Ectodermal cell (in vitro differentiated cells): ENCODE results near the gene FBXL15.
A peak's percentile ranks its signal among the peaks of the same experiment; 100 is the strongest.
"Not testable (repeated sequence)": the region's sequence is repeated elsewhere in the genome, so short reads cannot be mapped to it uniquely, and the experiment has no call there.

Source experiments
- H3K27ac ChIP-seq: 2 replicates; pipeline ENCODE4 v1.7.0; 2013; ENCODE audit warnings: mild to moderate bottlenecking, low read depth, low read length; ENCODE audit not compliant: insufficient read depth, poor library complexity, severe bottlenecking
- H3K27me3 ChIP-seq: 2 replicates; pipeline ENCODE4 v1.7.0; 2013; ENCODE audit warnings: mild to moderate bottlenecking, low read length; ENCODE audit not compliant: insufficient read depth, control insufficient read depth, poor library complexity, severe bottlenecking
- H3K36me3 ChIP-seq: one replicate; pipeline ENCODE4 v1.7.0; 2013; ENCODE audit warnings: low read length; ENCODE audit not compliant: control insufficient read depth, insufficient read depth
- H3K4me1 ChIP-seq: one replicate; pipeline ENCODE4 v1.7.0; 2013; ENCODE audit warnings: low read length; ENCODE audit not compliant: control insufficient read depth, insufficient read depth
- H3K4me3 ChIP-seq: 2 replicates; pipeline ENCODE4 v1.7.0; 2013; ENCODE audit warnings: low read depth, low read length, control low read depth; ENCODE audit not compliant: insufficient read depth
- H3K9me3 ChIP-seq: 2 replicates; pipeline ENCODE4 v1.7.0; 2013; ENCODE audit warnings: mild to moderate bottlenecking, low read length, moderate library complexity; ENCODE audit not compliant: control insufficient read depth
- WGBS, 2 experiments: methylation state at CpG; one replicate each; pipeline ENCODE4 v1.1.7; 2013; ENCODE audit warnings: missing lambda C conversion rate in 2 of 2; 5-methylcytosine and 5-hydroxymethylcytosine counted together

Gene FBXL15

GRCh38 chr10:102444851-102445250 lies 24.2 kb downstream of the FBXL15 start:
- Histone ChIP-seq H3K4me1 (no peaks in the 10 kb centered on the region), H3K9me3 (no peaks in the 10 kb centered on the region), H3K27me3 (no peaks in the 10 kb centered on the region), H3K27ac (no peak overlapping the region), H3K4me3 (no peak overlapping the region), H3K36me3 (no peaks in the 10 kb centered on the region)
- WGBS, 2 experiments = 88 to 90% methylated on average over 2 of the region's 2 CpGs

GRCh38 chr10:102449321-102450123 lies 28.9 kb downstream of the FBXL15 start:
- Histone ChIP-seq H3K27ac (no peak overlapping the region), H3K27me3 (peaks cover 10% of the 10 kb centered on the region), H3K4me3 (peak overlapping the region; percentile 61), H3K9me3 (no peaks in the 10 kb centered on the region), H3K36me3 (no peaks in the 10 kb centered on the region), H3K4me1 (peaks cover 15% of the 10 kb centered on the region)
- 11% methylated on average over 30 of the region's 30 CpGs for WGBS, 2 experiments

GRCh38 chr10:102450124-102450373 lies 29.4 kb downstream of the FBXL15 start:
- H3K9me3 ChIP-seq = no peaks in the 10 kb centered on the region
- WGBS, 2 experiments = 0% methylated on average over 11 of the region's 11 CpGs
- H3K4me1 ChIP-seq = peaks cover 15% of the 10 kb centered on the region
- H3K27me3 ChIP-seq = peaks cover 10% of the 10 kb centered on the region
- H3K36me3 ChIP-seq = no peaks in the 10 kb centered on the region
- no peak overlapping the region for H3K27ac ChIP-seq
- peak overlapping the region; percentile 61 for H3K4me3 ChIP-seq

- Histone ChIP-seq H3K36me3 (no peaks in the 10 kb centered on the region), H3K9me3 (no peaks in the 10 kb centered on the region), H3K27ac (no peak overlapping the region), H3K4me1 (peaks cover 15% of the 10 kb centered on the region), H3K4me3 (peak overlapping the region; percentile 61), H3K27me3 (peaks cover 10% of the 10 kb centered on the region)
- WGBS, 2 experiments = 0 to 1% methylated on average over 104 of the region's 104 CpGs
These were observed 29.9 kb downstream of the FBXL15 start for GRCh38 chr10:102450374-102451104.

- no peaks in the 10 kb centered on the region for H3K9me3 ChIP-seq
- H3K4me1 ChIP-seq = peaks cover 15% of the 10 kb centered on the region
- peak within 1 kb of the TSS; percentile 61 for H3K4me3 ChIP-seq
- H3K27ac ChIP-seq = no peak within 1 kb of the TSS
- H3K36me3 ChIP-seq = no peaks in the 10 kb centered on the region
- 33 to 34% methylated on average over 28 of the region's 28 CpGs for WGBS, 2 experiments
- peaks cover 10% of the 10 kb centered on the region for H3K27me3 ChIP-seq
These were observed 30.7 kb downstream of the FBXL15 start, which contains the start of gene C10orf95 for GRCh38 chr10:102451105-102451969. Gene C10orf95 (minus strand): TSS chr10:102451543. CDS start chr10:102451093, 450 bp downstream.

GRCh38 chr10:102452672-102453340 lies 32.2 kb downstream of the FBXL15 start:
- Histone ChIP-seq H3K27me3 (peaks cover 10% of the 10 kb centered on the region), H3K9me3 (no peaks in the 10 kb centered on the region), H3K27ac (no peak overlapping the region), H3K36me3 (no peaks in the 10 kb centered on the region), H3K4me1 (peaks cover 15% of the 10 kb centered on the region), H3K4me3 (no peak overlapping the region)
- WGBS, 2 experiments = 78 to 85% methylated on average over 3 of the region's 3 CpGs

GRCh38 chr10:102453502-102453901 lies 32.9 kb downstream of the FBXL15 start:
- 83 to 86% methylated on average over 5 of the region's 5 CpGs for whole genome bisulfite sequencing, 2 experiments
- Histone ChIP-seq H3K27me3 (peaks cover 10% of the 10 kb centered on the region), H3K27ac (no peak overlapping the region)

GRCh38 chr10:102454662-102455487 lies 34.2 kb downstream of the FBXL15 start:
- H3K9me3 ChIP-seq, H3K27ac ChIP-seq, H3K4me3 ChIP-seq, H3K36me3 ChIP-seq: not testable (repeated sequence)
- Histone ChIP-seq H3K27me3 (peaks cover 10% of the 10 kb centered on the region), H3K4me1 (peaks cover 15% of the 10 kb centered on the region)
- 64 to 66% methylated on average over 13 of the region's 13 CpGs for WGBS, 2 experiments

More at GRCh38 chr10:102453502-102453901, 32.9 kb downstream of the FBXL15 start:
- H3K36me3 ChIP-seq = no peaks in the 10 kb centered on the region
- no peaks in the 10 kb centered on the region for H3K9me3 ChIP-seq
- H3K4me1 ChIP-seq = peaks cover 15% of the 10 kb centered on the region
- no peak overlapping the region for H3K4me3 ChIP-seq

GRCh38 chr10:102455893-102456471 lies 35.3 kb downstream of the FBXL15 start:
- Histone ChIP-seq H3K9me3 (no peaks in the 10 kb centered on the region), H3K36me3 (no peaks in the 10 kb centered on the region), H3K27ac (no peak overlapping the region), H3K27me3 (peaks cover 6% of the 10 kb centered on the region), H3K4me3 (no peak overlapping the region), H3K4me1 (peaks cover 17% of the 10 kb centered on the region)
- 87% methylated on average over 7 of the region's 7 CpGs for WGBS, 2 experiments
